Endothelial cell of umbilical vein (primary cell): ENCODE measurements around the gene NBEA.

ENCODE experiments used
- CTCF ChIP-seq, 2 donors: IDR thresholded peaks; 1 replicate in 1 of 2; 2 replicates in 1 of 2; pipeline ENCODE4 v1.5.1; 2011; ENCODE audit warnings: low read length in 2 of 2, mild to moderate bottlenecking in 2 of 2, moderate library complexity in 2 of 2, control low read depth in 1 of 2, inconsistent platforms in 1 of 2, low read depth in 1 of 2; ENCODE audit not compliant: insufficient read depth in 1 of 2; ENCODE audit errors: extremely low read depth in 1 of 2
- JUN ChIP-seq: IDR thresholded peaks from 2 replicates; pipeline ENCODE4 v1.6.1; 2011; ENCODE audit warnings: borderline replicate concordance, low read depth; ENCODE audit not compliant: insufficient read length, insufficient read depth
- MYC ChIP-seq: IDR thresholded peaks from one replicate; pipeline ENCODE4 v1.6.1; 2011; ENCODE audit warnings: mild to moderate bottlenecking, low read depth, low read length
- POLR2A ChIP-seq: IDR thresholded peaks from 2 replicates; pipeline ENCODE4 v1.6.1; 2012; ENCODE audit warnings: low read depth, mild to moderate bottlenecking, control low read depth, low read length
- POLR2AphosphoS5 ChIP-seq: IDR thresholded peaks from 2 replicates; pipeline ENCODE4 v1.6.1; 2012; ENCODE audit warnings: low read depth, mild to moderate bottlenecking, control low read depth, low read length, moderate library complexity; ENCODE audit not compliant: insufficient read depth

- TF ChIP-seq JUN (no peak), POLR2AphosphoS5 (no peak), MYC (no peak), CTCF (IDR thresholded peaks at IDR 0.05; ENCODE audit: extremely low read depth in 1 of 2, insufficient read depth in 1 of 2, low read depth in 1 of 2, low read length in 2 of 2) (no peak), POLR2A (no peak)
Observed at GRCh38 chr13:35712907-35713761, 771.1 kb downstream of the NBEA start.
